HepG2 (cell line): ENCODE results near the gene DUSP9. TPM values are rescaled to one million over a fixed set of nuclear protein-coding genes. Genes with fewer than 3 reads are reported as not detected.

Experiments
- ATAC-seq: fragments of 200-7000 bp; cut with Tn5 transposase; 3 replicates; pipeline ENCODE4 v1.9.1; 2020; ENCODE audit warnings: mild to moderate bottlenecking, moderate library complexity
- BruUV-seq: library from RNA; stranded (reverse); fragments of 400-500 nt; replicated peaks from 2 replicates; lab custom pipeline; 2021; lab: Mats Ljungman, UMichigan
- CTCF ChIA-PET: fragments of 300-600 bp; formaldehyde crosslinking; extraction: SDS; loops from one replicate; lab custom pipeline; 2021; ENCODE audit warnings: low total read pairs, inconsistent platforms, low intra/inter-chr PET ratio; lab: Yijun Ruan, JAX
- POLR2A ChIA-PET: fragments of 350-600 bp; sonication (Branson Sonifier 250); formaldehyde crosslinking; loops from one replicate; lab custom pipeline; 2020; ENCODE audit warnings: antibody characterized with exemption, inconsistent platforms; lab: Yijun Ruan, JAX
- DNase-seq: peaks from one replicate; pipeline ENCODE4 v3.0.0-alpha.2; 2015; ENCODE audit warnings: low spot score
- FAIRE-seq: peaks from 3 replicates; lab custom pipeline; 2011; peaks lifted over from hg19 to GRCh38; lab: Jason Lieb, UNC
- H2AFZ ChIP-seq: one replicate; pipeline ENCODE4 v1.6.1; 2011; ENCODE audit warnings: low read length, inconsistent platforms
- H3K27ac ChIP-seq: fragments of 300-600 bp; 3 replicates; pipeline ENCODE4 v1.8.0; 2011; ENCODE audit warnings: mixed run types, mild to moderate bottlenecking, mixed read lengths, low read length, inconsistent platforms; ENCODE audit not compliant: insufficient read depth; ENCODE audit errors: extremely low read length
- H3K27me3 ChIP-seq, 2 experiments: fragments of 200-600 bp in 1 of 2; 2 replicates in 1 of 2; 3 replicates in 1 of 2; pipeline versions ENCODE4 v1.6.0 to v1.8.0; 2011; ENCODE audit warnings: low read length in 2 of 2, mild to moderate bottlenecking in 2 of 2, moderate library complexity in 2 of 2, inconsistent platforms in 1 of 2; ENCODE audit not compliant: insufficient read depth in 2 of 2, control insufficient read depth in 1 of 2
- H3K36me3 ChIP-seq, 2 experiments: fragments of 200-600 bp in 1 of 2; replicated peaks in 1 of 2; 2 replicates in 1 of 2; 3 replicates in 1 of 2; pipeline versions ENCODE4 v1.5.1 to v1.8.0; 2011; ENCODE audit warnings: low read length in 2 of 2, inconsistent platforms in 1 of 2; ENCODE audit not compliant: insufficient read depth in 2 of 2, control insufficient read depth in 1 of 2
- H3K4me1 ChIP-seq: 2 replicates; pipeline ENCODE4 v1.5.1; 2012; ENCODE audit warnings: low read length, inconsistent platforms; ENCODE audit not compliant: insufficient read depth
- H3K4me2 ChIP-seq: 2 replicates; pipeline ENCODE4 v1.6.0; 2011; ENCODE audit warnings: low read depth, low read length, inconsistent platforms
- H3K4me3 ChIP-seq, 3 experiments: fragments of 200-600 bp in 1 of 3; sonication (generic), shearing (Covaris generic) in 1 of 3; replicated peaks in 1 of 3; 2 replicates each; pipeline ENCODE4 v1.5.1; 2011 to 2016; ENCODE audit warnings: low read length in 3 of 3, inconsistent platforms in 2 of 3, low read depth in 2 of 3, mild to moderate bottlenecking in 2 of 3, control low read depth in 1 of 3, mixed read lengths in 1 of 3; ENCODE audit not compliant: insufficient read depth in 1 of 3
- H3K79me2 ChIP-seq: one replicate; pipeline ENCODE4 v1.6.1; 2011; ENCODE audit warnings: low read length, inconsistent platforms; ENCODE audit not compliant: insufficient read depth
- H3K9ac ChIP-seq: 2 replicates; pipeline ENCODE4 v1.6.0; 2011; ENCODE audit warnings: mild to moderate bottlenecking, low read depth, low read length, inconsistent platforms; ENCODE audit not compliant: insufficient read depth
- H3K9me3 ChIP-seq: 2 replicates; pipeline ENCODE4 v1.5.1; 2012; ENCODE audit warnings: mild to moderate bottlenecking, low read length
- H4K20me1 ChIP-seq: 2 replicates; pipeline ENCODE4 v1.6.0; 2011; ENCODE audit warnings: inconsistent platforms, mild to moderate bottlenecking, low read length, moderate library complexity; ENCODE audit not compliant: insufficient read depth
- CBX1 ChIP-seq: IDR thresholded peaks from one replicate; pipeline ENCODE4 v1.6.1; 2016; ENCODE audit warnings: antibody characterized with exemption, low read depth
- CREBL2 ChIP-seq: sonication (generic); formaldehyde crosslinking; IDR thresholded peaks from 2 replicates; pipeline ENCODE4 v1.8.1; 2023; ENCODE audit warnings: missing genetic modification reagents, mild to moderate bottlenecking, borderline replicate concordance
- IKZF5 ChIP-seq: IDR thresholded peaks from 2 replicates; pipeline ENCODE4 v1.6.1; 2018; ENCODE audit warnings: missing genetic modification reagents, mild to moderate bottlenecking, missing compliant biosample characterization
- MTA1 ChIP-seq: sonication (generic); formaldehyde crosslinking; IDR thresholded peaks from 2 replicates; pipeline ENCODE4 v1.4.0; 2020; ENCODE audit warnings: missing genetic modification reagents, mild to moderate bottlenecking, borderline replicate concordance
- NFIC ChIP-seq: IDR thresholded peaks from 2 replicates; pipeline ENCODE4 v1.6.1; 2012; ENCODE audit warnings: mild to moderate bottlenecking, low read length, inconsistent platforms
- SSRP1 ChIP-seq: IDR thresholded peaks from 2 replicates; pipeline ENCODE4 v1.6.1; 2016; ENCODE audit warnings: control low read depth
- THYN1 ChIP-seq: sonication (generic); formaldehyde crosslinking; IDR thresholded peaks from 2 replicates; pipeline ENCODE4 v1.8.1; 2023; ENCODE audit warnings: low read depth, mild to moderate bottlenecking, moderate library complexity, missing genetic modification reagents, borderline replicate concordance
- ZC3H13 ChIP-seq: sonication (generic); formaldehyde crosslinking; IDR thresholded peaks from 2 replicates; pipeline ENCODE4 v1.8.1; 2023; ENCODE audit warnings: mild to moderate bottlenecking, missing genetic modification reagents, moderate library complexity
- ZNF232 ChIP-seq: sonication (generic); formaldehyde crosslinking; IDR thresholded peaks from 2 replicates; pipeline ENCODE4 v1.4.0; 2020; ENCODE audit warnings: missing genetic modification reagents, borderline replicate concordance
- ZNF501 ChIP-seq: sonication (generic); formaldehyde crosslinking; IDR thresholded peaks from 2 replicates; pipeline ENCODE4 v1.5.1; 2020; ENCODE audit warnings: mild to moderate bottlenecking, moderate library complexity, missing genetic modification reagents
- ZSCAN21 ChIP-seq: sonication (generic); formaldehyde crosslinking; IDR thresholded peaks from 2 replicates; pipeline ENCODE4 v1.8.0; 2022; ENCODE audit warnings: mild to moderate bottlenecking, missing genetic modification reagents, moderate library complexity, borderline replicate concordance
- WGBS: methylation state at CpG from one replicate; pipeline ENCODE4 v1.1.6; 2017; ENCODE audit warnings: low lambda C conversion rate; 5-methylcytosine and 5-hydroxymethylcytosine counted together
- in situ Hi-C: cut with HindIII; loops from 2 replicates; pipeline ENCODE4 v1.10.0; 2017; ENCODE audit warnings: low pct_unique_long_range_greater_than_20kb; ENCODE audit not compliant: extremely low pct_ligation_motif_present
- intact Hi-C: fragments of 100-400 bp; cut with micrococcal nuclease; formaldehyde crosslinking; loops from one replicate; pipeline ENCODE4 v1.10.0; 2022; ENCODE audit not compliant: unreplicated experiment
- polyA plus RNA-seq, 8 experiments: library from polyadenylated mRNA; depleted of rRNA in 3 of 8; stranded (reverse) in 7 of 8; unstranded in 1 of 8; fragments of >200 nt; fragmentation: Illumina TruSeq in 4 of 8; extraction: Trizol in 4 of 8; gene quantifications; 2 replicates each; pipeline versions ENCODE4 v1.2.1 to v1.2.3, GENCODE V29; 2011 to 2016; ENCODE audit warnings: low read depth in 4 of 8, missing spikeins in 1 of 8, mixed read lengths in 1 of 8; ENCODE audit not compliant: insufficient read depth in 1 of 8
- total RNA-seq, 5 experiments: library from RNA; depleted of rRNA; stranded (reverse); fragments of >200 nt; fragmentation: Illumina TruSeq; extraction: Trizol; gene quantifications; 2 replicates each; pipeline ENCODE4 v1.2.3, GENCODE V29; 2016; ENCODE audit warnings: low read depth in 1 of 5
- TF ChIP-seq, protein P1 (sequence below): sonication (generic); formaldehyde crosslinking; IDR thresholded peaks from 2 replicates; pipeline ENCODE4 v1.5.1; 2020; ENCODE audit warnings: mild to moderate bottlenecking, missing genetic modification reagents, moderate library complexity
- TF ChIP-seq, protein P2 (sequence below): IDR thresholded peaks from 2 replicates; pipeline ENCODE4 v1.6.1; 2016; ENCODE audit warnings: low read depth

The DUSP9 gene
- total and polyA plus RNA-seq, 2 of the 13 experiments (the other 11 are each of a cell fraction or from before 2014, with no cell fraction given) = 235 to 435 TPM

DNA sequence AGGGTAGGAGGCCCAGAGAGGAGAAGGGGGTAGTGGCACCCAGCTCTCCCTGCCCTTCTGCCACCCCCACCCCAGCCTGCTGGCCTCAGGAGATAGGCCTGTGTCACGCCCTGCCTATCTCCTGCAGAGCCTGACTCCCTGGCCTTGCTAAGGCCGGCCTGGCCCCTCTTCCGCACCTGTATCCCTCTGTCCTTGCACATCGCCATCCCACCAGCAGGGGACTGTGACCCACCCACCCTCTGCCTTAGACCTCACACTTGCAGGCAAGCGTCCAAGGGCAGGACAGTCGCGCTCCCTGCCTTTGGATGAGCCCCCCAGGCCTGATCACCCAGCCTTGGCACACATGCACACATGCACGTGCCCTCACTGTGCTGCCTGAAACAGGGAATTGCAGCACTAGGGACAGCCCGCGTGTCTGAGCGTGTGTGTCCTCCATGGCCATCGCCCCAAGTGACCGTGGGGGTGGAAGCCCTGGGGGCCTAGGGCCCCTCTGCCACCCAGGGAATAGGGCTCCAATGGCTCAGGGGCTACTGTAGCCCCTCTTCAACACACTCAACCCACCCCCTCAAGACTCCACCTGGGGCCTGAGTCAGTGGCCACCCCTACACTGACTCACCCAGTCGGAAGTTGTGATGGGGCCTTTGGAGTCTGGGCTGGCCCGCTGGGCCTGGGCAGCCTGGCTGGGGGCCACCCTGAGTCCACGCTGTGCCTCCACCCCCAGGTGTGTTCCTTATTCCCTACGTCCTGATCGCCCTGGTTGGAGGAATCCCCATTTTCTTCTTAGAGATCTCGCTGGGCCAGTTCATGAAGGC lies 42.9 kb downstream of the DUSP9 start (continued):
- TF ChIP-seq, protein P1, sequence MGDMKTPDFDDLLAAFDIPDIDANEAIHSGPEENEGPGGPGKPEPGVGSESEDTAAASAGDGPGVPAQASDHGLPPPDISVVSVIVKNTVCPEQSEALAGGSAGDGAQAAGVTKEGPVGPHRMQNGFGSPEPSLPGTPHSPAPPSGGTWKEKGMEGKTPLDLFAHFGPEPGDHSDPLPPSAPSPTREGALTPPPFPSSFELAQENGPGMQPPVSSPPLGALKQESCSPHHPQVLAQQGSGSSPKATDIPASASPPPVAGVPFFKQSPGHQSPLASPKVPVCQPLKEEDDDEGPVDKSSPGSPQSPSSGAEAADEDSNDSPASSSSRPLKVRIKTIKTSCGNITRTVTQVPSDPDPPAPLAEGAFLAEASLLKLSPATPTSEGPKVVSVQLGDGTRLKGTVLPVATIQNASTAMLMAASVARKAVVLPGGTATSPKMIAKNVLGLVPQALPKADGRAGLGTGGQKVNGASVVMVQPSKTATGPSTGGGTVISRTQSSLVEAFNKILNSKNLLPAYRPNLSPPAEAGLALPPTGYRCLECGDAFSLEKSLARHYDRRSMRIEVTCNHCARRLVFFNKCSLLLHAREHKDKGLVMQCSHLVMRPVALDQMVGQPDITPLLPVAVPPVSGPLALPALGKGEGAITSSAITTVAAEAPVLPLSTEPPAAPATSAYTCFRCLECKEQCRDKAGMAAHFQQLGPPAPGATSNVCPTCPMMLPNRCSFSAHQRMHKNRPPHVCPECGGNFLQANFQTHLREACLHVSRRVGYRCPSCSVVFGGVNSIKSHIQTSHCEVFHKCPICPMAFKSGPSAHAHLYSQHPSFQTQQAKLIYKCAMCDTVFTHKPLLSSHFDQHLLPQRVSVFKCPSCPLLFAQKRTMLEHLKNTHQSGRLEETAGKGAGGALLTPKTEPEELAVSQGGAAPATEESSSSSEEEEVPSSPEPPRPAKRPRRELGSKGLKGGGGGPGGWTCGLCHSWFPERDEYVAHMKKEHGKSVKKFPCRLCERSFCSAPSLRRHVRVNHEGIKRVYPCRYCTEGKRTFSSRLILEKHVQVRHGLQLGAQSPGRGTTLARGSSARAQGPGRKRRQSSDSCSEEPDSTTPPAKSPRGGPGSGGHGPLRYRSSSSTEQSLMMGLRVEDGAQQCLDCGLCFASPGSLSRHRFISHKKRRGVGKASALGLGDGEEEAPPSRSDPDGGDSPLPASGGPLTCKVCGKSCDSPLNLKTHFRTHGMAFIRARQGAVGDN = peak; percentile 26; the same call in 1 of the 2 replicates
- TF ChIP-seq ZSCAN21 (CRISPR knock-in tag) = 0 out of 2 replicates have a peak, but pooled peaks have one; percentile 25
- no peak for TF ChIP-seq SSRP1 (CRISPR knock-in tag)
- TF ChIP-seq ZNF501 = 0 out of 2 replicates have a peak, but pooled peaks have one; percentile 31
- peak; percentile 80 for TF ChIP-seq ZC3H13 (CRISPR knock-in tag)
- TF ChIP-seq, all 625 proteins: peak for 14

DNA sequence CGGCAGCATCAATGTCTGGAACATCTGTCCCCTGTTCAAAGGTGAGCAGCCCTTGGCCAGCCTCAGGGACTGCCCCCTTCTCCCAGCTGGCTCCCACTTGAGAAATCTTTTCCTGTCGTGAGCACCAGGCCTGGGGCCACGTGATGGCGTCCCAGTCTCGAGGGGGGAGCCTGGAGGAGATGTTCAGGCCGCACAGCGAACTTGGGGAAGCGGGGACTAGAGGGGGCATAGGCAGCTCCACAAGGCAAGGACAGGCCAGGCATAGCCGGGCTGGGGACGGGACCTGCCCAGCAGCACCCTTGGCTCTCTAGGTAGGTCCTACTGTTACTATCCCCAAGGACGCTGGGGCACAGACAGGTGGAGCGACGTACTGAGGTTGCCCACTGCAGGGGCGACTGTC lies 43.5 kb downstream of the DUSP9 start:
- DNase-seq (no peak), FAIRE-seq (no peak), ATAC-seq (no peak)
- ChIA-PET CTCF (no interaction called here), POLR2A (no interaction called here)
- BruUV-seq = no TSS peak
- no peak overlapping the region for H3K27ac ChIP-seq
- H2AFZ ChIP-seq = no peak overlapping the region
- H3K27me3 ChIP-seq = no peaks in the 10 kb centered on the region
- WGBS = 40% methylated on average over 1 of the region's 14 CpGs
- peak overlapping the region; percentile 75 for H3K4me2 ChIP-seq
- in situ Hi-C loops (no loop called here), intact Hi-C loops (no loop called here)
- H3K9me3 ChIP-seq = no peaks in the 10 kb centered on the region
- H3K9ac ChIP-seq = peak overlapping the region; percentile 64; the same call in 1 of the 2 replicates
- H3K4me3 ChIP-seq = peak overlapping the region in 2 of 3 experiments; percentile 68 to 74; a peak in 4 of 6 replicates
- H3K36me3 ChIP-seq = peaks cover 0 to 3% of the 10 kb centered on the region in 2 experiments; a peak in 2 of 5 replicates
- H3K79me2 ChIP-seq = peaks cover 18% of the 10 kb centered on the region
- peaks cover 22% of the 10 kb centered on the region for H4K20me1 ChIP-seq
- peaks cover 24% of the 10 kb centered on the region; the same call in 1 of the 2 replicates for H3K4me1 ChIP-seq
- TF ChIP-seq NFIC (no peak), MTA1 (CRISPR knock-in tag) (no peak), CREBL2 (CRISPR knock-in tag) (no peak), THYN1 (CRISPR knock-in tag) (no peak), CBX1 (no peak), ZNF232 (CRISPR knock-in tag) (no peak), IKZF5 (CRISPR knock-in tag) (no peak)
- TF ChIP-seq, protein P2, sequence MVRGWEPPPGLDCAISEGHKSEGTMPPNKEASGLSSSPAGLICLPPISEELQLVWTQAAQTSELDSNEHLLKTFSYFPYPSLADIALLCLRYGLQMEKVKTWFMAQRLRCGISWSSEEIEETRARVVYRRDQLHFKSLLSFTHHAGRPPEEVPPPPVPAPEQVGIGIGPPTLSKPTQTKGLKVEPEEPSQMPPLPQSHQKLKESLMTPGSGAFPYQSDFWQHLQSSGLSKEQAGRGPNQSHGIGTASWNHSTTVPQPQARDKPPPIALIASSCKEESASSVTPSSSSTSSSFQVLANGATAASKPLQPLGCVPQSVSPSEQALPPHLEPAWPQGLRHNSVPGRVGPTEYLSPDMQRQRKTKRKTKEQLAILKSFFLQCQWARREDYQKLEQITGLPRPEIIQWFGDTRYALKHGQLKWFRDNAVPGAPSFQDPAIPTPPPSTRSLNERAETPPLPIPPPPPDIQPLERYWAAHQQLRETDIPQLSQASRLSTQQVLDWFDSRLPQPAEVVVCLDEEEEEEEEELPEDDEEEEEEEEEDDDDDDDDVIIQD (CRISPR knock-in tag) = no peak
